C1 segment of cervical spinal cord (tissue), 14 donors: ENCODE measurements around the gene KDF1.

ENCODE experiments used
- DNase-seq, 14 donors: peaks; one replicate each; lab custom pipeline; 2025; lab: John Stamatoyannopoulos, UW

The KDF1 gene

GRCh38 chr1:26959722-26960624 is at the start of gene KDF1:
Gene KDF1, minus strand, starts transcription at chr1:26960468. Its CDS starts 8,088 bp downstream, at chr1:26952380.
- peak in 1 of 14 donors; percentile 26 for DNase-seq

- no peak for DNase-seq
These were observed 49.4 kb upstream of the KDF1 start for GRCh38 chr1:27009601-27010197.

- DNase-seq: no peak
These were observed 47.8 kb upstream of the KDF1 start for GRCh38 chr1:27007909-27008582.

GRCh38 chr1:27006683-27007082 is 46.4 kb upstream of the KDF1 start:
- no peak for DNase-seq

GRCh38 chr1:27005648-27006496 is 45.6 kb upstream of the KDF1 start:
- DNase-seq: no peak

- no peak for DNase-seq
These were observed 44.9 kb upstream of the KDF1 start for GRCh38 chr1:27005166-27005530.

GRCh38 chr1:27004471-27005165 is 44.4 kb upstream of the KDF1 start:
- DNase-seq: no peak

- DNase-seq: no peak
These were observed 43.6 kb upstream of the KDF1 start for GRCh38 chr1:27003745-27004470.

- DNase-seq: peak in 10 of 14 donors; percentile 16 to 72 (median 44)
These were observed 41.5 kb upstream of the KDF1 start for GRCh38 chr1:27001570-27002360.

- DNase-seq: no peak
These were observed 40.7 kb upstream of the KDF1 start for GRCh38 chr1:27000817-27001460.

- no peak for DNase-seq
These were observed 40.0 kb upstream of the KDF1 start for GRCh38 chr1:27000090-27000816.

GRCh38 chr1:26999440-26999987 is 39.2 kb upstream of the KDF1 start:
- DNase-seq: no peak

- no peak for DNase-seq
These were observed 38.4 kb upstream of the KDF1 start for GRCh38 chr1:26998429-26999300.

GRCh38 chr1:26996665-26997064 is 36.4 kb upstream of the KDF1 start:
- DNase-seq: no peak

- DNase-seq: no peak
These were observed 35.8 kb upstream of the KDF1 start for GRCh38 chr1:26996024-26996423.

- peak in 1 of 14 donors; percentile 35 for DNase-seq
These were observed 34.7 kb upstream of the KDF1 start for GRCh38 chr1:26994787-26995517.
